ENCODE results near the gene SLC2A10.

The SLC2A10 gene

GRCh38 chr20:46771195-46771588, 61.7 kb downstream of the SLC2A10 start:
- no peak for DNase-seq

- DNase-seq, result no peak
Measured at GRCh38 chr20:46772901-46773300, 63.5 kb downstream of the SLC2A10 start.

GRCh38 chr20:46773680-46774079, 64.2 kb downstream of the SLC2A10 start:
- no peak for DNase-seq

- DNase-seq, result no peak
Measured at GRCh38 chr20:46774236-46774635, 64.8 kb downstream of the SLC2A10 start.

- no peak for DNase-seq
Measured at GRCh38 chr20:46774943-46775560, 65.6 kb downstream of the SLC2A10 start.

GRCh38 chr20:46775806-46776205, 66.4 kb downstream of the SLC2A10 start:
- no peak for DNase-seq

- DNase-seq, result no peak
Measured at GRCh38 chr20:46777331-46777730, 67.9 kb downstream of the SLC2A10 start.

DNA sequence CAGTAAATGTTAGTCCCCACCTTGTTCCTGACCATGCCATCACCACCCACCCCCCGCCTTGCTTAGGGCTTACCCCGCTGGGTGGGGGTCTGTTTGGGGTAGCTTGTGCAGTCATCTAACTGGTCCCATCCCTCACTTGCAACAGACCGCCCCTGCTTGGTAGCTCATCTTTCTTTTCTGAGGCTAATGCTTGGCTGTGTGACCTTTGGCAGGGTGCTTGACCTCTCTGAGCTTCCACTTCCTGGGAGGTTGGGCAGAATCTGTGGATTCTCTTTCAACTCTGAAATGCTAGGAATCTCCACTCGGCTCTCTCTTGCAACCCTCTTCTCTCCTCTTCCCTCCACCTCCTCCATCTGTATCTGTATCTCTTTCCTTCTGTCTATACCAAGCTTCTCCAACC, 70.4 kb downstream of the SLC2A10 start:
- no peak for DNase-seq

- DNase-seq, result no peak
Measured at GRCh38 chr20:46784436-46785127, 75.1 kb downstream of the SLC2A10 start.
